NCI-H2227 (cell line): ENCODE data around the gene COL4A3.

Experiments
- DNase-seq: peaks from one replicate; lab custom pipeline; 2025; ENCODE audit not compliant: unreplicated experiment; lab: John Stamatoyannopoulos, UW

The COL4A3 gene

DNA sequence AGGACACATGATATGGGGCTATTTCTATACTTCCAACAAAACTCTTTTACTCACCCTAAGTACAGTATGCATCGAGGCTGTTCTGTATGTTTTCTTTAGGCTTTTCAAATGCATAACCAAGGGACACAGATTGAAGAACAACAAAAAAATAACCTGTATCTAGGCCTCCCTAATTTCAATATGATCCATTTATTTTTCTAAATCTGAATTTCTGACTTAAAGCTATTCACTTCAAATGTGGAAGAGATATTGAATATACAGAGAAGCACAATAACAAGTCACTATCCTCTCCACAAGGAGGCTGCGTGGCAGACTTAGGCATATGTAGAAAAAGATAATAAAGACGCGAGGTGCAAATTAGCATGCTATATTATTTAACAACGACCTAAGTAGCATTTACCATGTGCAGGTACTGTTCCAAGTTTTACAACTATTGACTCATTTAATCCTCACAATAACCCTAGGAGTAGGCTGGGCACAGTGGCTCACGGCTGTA is 121.4 kb downstream of the COL4A3 start:
- DNase-seq, result no peak

DNA sequence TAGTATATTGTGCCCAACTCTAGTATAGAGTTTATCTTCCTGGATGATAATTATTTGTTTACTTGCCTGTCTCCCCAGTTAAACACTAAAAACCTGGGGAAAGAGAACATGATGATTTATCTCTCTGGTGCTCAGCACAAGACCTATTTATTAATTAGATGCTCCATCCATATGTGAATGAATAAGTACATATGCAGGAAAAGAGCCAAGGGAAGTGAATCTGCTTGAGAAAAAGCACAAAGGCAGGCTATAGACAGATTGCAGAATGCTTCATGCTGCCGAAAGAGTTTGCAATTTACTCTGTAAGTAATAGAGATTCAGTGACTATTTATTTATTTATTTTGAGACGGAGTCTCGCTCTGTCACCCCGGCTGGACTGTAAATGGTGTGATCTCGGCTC is 123.3 kb downstream of the COL4A3 start:
- DNase-seq, result no peak

DNA sequence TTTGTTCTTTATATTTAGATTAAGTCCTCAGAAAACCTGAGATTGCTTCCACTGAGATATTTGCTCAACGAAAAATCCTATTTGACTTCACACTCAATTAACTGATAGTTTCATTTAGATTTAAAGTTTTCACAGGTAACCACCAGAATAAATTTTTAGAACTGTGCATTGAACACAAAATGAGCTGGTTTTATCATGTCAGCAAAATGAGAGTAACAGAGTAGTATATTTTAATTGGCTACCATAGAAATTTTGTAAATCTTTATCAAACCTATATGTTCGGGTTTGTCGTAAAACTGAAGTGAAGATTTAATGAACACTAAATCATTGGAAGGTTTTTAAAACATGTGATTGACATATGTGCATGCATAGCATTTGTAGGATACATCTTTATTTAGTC is 127.9 kb downstream of the COL4A3 start:
- no peak for DNase-seq

DNA sequence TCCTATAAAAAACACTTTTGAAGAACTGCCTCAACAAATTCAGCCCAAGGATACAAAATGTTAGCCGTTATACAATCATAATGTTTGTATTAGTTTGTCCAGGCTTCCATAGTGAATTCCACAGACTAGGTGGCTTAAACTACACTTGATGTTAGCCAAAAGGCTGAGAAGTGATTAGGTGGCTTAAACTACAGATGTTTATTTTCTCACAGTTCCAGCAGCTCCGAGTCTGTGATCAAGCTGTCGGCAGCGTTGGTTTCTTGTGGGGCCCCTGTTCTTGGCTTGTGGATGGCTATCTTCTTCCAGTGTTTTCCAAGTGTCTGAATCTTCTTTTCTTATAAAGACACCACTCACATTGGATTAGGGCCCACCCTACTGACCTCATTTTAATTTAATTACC is 129.1 kb downstream of the COL4A3 start:
- no peak for DNase-seq

DNA sequence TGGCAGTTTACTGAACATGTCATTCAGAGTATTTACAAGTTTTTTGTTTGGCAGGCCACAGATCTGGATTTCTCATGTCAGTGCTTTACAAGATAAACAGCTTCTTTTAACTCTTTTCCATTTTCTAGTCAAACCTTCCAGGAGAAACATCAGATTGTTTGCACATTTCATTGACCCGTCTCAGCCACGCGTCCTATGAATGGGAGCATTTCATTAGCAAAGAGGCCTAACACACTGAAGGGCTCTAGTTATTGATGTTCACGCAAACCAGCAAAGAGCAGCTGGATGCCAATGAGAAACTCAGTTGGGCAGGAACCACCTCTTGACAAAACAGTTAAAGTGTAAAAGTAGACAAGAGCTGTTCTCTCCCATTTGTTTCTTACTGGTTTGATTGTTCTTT is 131.4 kb downstream of the COL4A3 start:
- no peak for DNase-seq

DNA sequence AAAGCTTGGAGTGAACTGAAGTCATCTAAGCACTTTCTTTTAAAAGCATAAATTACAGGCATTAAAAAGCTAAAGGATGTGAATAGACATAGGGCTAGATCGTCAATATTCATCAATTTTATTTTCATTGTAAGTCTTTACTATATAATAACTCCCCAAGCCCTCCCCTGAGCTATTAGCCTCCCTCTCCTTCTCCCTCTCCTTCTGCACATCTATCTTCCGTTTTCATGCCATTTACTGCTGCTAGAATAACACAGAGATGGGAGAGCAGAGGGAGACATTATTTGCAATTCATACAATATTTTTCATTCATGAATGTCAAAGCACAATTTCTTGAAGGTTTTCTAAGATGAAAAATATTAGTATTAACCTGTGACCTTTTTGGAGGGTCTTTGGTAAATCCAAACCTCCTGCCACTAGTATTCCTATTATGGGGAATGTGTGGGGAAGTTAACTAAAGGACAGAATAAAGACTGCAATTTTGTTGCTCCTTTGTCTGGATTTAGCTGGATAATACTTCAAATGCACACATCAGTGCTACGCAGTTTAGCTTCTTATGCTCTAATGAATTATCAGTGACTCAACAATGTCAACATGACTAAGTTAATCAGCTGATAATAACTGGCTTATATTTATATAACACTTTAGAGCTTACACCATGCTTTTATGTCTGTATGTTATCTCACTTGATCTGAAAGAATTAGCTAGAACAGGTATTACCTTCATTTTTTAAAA is 132.4 kb downstream of the COL4A3 start:
- no peak for DNase-seq

DNA sequence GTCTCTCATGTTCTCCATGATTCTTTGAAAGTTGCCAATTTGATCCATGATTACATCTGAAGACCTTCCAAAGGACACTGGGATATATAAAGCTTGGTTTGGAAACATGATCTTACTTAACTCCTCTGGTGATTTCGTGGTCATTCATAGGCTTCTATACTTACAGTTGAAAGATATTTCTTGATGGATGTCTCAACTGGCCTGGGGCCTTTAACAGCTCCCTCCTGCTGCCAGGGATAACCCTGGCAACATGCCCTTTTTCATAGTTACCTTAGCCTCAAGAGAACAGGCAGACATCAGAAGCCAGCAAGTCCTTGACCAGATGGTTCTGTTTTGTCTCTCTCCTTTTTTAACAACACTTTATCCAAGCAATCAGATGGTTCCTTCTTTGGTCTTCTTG is 137.1 kb downstream of the COL4A3 start:
- DNase-seq, result no peak

DNA sequence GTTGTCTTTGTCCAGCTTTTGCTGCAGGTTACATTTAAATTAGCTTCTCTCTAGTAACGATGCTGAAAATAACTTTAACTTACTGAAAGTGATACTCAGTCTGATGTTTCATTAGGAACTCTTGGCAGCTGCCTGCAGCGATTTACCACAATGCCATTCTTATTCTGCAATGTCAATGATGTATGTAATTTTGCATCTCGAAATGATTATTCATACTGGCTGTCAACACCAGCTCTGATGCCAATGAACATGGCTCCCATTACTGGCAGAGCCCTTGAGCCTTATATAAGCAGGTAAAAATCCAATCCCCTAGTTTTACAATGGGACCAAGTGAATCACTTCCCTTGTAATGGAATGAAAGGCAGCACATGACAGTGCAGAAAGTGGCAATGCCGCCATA is 144.4 kb downstream of the COL4A3 start:
- DNase-seq, result no peak

DNA sequence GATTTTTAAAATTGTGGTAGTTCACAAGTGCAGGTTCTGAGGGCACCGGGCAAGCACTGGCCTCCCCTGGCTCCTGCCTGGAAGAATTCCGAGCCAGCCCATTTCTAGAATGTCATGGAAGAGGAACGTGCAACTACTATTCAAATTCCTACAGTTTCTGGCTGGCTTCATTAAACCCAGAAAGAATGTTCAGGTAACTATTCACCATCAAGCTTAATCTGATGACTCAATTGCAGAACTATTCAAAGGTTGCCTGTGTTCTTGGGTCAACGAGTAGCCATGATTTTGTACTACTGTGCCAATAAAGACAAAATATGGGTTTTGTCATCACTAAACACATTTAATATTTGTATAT is 146.3 kb downstream of the COL4A3 start:
- DNase-seq, result no peak

DNA sequence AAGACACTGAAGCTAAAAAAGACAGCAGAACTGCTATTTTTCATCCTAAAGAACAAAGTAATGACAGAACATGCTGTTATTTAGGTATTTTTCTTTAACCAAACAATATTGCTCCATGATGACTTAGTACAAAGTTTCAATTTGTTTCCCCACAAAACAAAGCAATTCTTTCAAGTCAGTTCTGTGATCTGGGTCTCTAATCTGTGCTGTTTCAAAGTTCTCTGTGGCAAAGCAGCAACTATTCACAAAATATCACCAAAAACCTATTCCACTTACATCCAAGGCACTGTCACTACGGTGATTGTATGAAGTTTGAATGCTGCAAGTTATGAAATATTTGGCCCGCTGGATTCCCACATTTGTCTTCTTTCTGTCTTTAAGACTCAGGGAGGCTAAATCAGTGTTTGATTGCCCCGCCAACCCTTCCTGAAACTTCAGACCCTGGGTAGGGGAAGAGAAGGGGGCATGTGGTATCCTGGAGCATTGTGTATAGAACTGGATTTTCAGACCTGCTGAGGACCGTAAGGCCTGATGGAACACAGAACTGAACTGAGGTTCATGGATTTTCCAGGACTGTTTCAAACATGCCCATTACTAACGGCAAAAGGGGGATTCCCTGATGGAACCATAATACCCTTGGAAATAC is 147.6 kb downstream of the COL4A3 start:
- no peak for DNase-seq

DNA sequence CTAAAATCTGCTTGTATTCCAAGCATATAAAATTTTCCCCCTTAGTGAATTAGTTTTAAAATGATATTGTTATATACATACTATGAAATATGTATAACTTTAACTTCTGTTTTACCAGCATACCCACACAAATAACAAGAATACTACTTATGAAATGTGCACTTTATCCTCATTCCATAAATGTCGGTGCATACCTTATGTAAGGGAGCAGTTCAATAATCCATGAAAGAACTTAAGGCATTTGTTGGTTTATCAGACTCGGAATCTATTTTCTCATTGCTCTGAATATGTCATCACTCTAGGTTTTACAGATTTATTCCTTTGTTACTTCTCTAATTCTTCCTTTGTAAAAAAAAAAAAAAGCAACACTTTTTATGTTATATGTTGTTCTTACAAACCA is 148.2 kb downstream of the COL4A3 start:
- DNase-seq, result no peak

DNA sequence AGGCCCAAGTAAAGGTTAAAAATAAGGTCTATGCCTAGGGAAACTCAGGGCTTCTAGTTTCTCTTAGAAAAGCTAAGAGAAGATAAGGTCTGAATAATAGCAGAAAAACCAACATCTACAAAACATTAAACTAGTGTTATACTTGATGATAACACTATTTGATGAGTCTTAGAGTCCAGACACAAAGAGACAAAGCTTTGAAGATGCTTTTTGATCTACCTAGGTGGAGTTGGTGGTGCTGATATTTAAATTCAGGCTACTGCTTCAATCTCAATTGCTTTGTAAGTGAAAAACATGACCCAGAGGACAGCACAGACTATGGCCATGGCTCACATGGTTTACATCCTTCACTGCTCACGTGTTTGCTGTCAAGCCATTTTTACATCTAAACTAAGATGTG is 148.9 kb downstream of the COL4A3 start:
- no peak for DNase-seq

DNA sequence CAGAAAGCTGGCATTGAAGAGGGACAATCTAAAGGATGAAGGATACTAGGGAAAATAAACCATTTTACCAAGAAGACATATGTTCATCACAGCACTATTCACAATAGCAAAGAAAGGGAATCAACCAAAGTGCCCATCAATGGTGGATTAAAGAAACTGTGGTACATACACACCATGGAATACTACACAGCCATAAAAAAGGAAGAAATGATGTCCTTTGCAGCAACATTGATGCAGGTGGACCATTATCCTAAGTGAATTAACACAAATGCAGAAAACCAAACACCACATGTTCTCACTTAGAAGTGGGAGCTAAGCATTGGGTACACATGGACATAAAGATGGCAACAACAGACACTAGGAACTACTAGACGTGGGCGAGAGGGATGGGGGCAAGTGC is 153.4 kb downstream of the COL4A3 start:
- no peak for DNase-seq

DNA sequence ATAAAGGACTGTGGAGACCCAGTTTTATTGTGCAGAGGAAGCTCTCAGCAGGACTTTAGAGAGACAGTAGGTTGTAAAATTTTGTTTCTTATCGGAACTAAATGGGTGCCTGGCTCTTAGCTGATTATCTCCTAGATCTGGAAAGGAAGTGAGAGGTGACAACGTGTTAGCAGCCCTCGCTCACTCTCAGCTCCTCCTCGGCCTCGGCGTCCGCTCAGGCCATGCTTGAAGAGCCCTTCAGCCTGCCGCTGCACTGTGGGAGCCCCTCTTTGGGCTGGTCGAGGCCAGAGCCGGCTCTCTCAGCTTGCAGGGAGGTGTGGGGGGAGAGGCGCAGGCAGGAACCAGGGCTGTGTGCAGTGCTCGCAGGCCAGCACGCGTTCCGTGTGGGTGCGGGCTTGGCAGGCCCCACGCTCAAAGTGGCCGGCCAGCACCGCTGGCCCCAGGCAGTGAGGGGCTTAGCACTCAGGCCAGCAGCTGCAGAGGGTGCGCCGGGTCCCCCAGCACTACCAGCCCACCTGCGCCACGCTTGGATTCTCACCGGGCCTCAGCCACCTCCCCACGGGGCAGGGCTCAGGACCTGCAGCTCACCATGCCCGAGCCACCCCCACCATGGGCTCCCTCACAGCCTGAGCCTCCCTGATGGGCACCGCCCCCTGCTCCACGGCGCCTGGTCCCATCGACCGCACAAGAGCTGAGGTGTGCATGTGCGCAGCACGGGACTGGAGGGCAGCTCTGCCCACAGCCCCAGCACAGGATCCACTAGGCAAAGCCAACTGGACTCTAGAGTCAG is 156.1 kb downstream of the COL4A3 start:
- DNase-seq, result no peak

DNA sequence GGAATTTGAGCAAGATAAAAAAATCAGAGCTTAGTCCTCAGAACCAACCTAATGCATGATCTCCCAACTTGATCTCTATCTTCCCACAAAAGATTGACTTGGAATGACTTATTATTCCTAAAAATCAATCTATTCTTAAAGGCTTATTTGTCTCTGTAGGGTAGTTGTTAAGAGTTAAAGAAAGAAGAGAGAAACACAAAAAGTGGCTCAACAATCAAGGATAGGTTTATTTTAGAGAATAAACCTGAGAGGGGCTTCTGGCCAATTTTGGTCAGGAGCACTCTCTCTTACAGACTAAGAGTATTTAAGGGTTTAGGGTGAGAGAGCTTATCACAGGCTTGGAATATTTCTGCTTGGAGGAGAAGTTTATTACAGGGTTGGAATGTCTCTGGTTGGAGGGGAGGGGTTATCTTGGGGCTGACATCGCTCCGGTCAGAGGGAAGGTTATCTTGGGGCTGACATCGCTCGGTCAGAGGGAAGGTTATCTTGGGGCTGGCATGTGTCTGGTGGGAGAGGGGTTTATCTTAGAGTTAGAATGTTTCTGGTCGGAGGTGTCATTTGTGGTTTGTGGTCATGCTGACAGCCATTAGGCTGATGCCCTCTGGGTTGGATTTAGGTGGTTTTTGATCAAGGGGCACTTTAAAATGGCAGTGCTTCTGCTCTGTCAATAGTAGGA is 158.2 kb downstream of the COL4A3 start:
- DNase-seq, result no peak

DNA sequence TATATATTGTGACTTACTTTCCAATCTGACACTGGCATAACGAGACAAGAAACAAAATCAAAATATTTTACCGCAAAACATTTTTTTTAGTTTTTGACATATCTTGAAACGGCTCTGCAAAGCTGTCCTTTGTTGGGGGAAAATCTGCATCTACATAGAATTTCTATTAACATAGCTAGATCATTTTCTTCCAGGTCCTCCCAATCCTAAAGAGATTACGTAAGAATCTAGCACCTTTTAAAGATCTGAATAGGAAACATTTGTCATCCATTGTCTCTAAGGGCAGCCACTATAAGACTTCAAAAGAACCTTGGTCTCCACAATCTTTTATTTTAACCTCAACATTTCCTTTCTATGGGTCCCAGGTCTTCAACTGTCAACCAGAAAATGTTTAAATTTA is 159.4 kb downstream of the COL4A3 start:
- no peak for DNase-seq

DNA sequence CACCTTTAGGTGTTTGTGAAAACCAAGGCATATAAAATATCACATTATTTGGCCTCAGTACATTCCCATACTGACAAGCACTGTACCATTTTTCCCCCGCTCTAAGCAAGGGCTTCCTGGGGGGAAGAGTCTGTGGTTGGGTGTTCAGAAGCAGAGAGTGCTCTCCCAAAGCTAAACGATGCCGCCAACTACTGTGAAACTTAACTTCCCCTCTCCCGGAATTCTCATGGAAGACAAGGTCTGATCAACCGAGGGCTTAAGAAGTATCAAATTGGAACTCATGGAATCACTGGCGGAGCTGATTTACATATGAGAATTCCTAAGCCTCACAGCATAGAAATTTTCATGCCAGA is 160.2 kb downstream of the COL4A3 start:
- peak; percentile 67 for DNase-seq

DNA sequence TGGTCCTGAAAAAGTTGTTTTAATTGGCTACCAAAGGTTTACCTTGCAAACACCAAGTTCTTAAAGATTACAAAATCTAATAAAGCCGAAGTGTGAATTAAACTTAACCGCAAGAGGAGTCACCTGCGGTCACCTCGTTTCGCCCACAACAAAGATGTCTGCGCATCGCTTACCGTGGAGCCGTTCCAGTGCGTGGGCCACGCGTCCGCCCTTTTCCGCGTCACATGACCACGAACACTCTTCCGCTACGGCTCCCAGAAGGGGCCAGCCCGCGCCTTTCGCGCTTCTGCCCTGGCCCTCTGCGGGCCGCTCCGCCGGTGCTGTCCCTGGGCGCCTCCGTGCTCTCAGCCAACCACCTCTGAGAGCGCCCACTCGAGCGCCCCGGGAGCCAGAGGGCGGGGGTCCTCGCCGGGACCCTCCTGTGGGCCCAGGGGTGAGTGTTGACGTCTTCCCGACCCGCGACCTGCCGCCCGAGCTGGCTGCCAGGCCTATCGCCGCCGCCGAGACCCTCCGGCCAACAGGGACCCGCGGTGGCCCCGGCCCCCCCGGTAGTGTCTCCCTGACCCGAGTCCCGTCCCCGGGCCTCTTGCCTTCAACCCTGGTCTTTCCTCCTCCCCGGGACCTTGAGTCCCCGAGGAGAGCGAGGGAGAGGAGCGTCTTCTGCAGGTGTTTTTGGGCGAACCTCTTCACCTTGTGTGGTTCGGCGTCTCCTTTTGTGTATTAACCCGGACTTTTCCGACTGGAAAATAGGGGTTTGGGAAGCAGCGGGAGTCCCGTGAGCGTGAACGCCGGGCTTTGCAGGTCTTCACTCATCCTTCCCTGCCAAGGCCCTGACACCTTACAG is 160.8 kb downstream of the COL4A3 start, which contains the start of gene MFF:
TSS of gene MFF (plus strand) at position 257 of the 844 bp plus-strand sequence. CDS start 5,415 bp downstream, outside the sequence.
- DNase-seq, result peak; percentile 96

DNA sequence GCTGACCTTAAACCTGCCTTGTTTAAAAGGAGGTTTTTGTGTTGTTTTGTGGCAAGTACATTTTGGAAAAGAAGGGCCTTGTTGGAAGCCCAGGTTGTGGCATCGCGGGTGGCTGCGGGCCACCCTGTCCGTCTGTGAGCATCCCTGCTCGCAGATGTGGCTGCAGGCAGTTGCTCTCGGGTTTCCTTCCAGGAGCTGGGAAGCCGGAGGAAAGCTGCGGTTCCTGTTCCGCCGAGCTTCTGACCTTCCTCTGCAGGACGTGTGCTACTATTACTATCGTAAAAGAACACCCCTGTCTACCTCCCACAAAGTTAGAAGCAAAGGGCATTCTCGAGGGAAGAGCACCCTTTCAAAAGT is 161.4 kb downstream of the COL4A3 start:
- DNase-seq, result peak; percentile 28

DNA sequence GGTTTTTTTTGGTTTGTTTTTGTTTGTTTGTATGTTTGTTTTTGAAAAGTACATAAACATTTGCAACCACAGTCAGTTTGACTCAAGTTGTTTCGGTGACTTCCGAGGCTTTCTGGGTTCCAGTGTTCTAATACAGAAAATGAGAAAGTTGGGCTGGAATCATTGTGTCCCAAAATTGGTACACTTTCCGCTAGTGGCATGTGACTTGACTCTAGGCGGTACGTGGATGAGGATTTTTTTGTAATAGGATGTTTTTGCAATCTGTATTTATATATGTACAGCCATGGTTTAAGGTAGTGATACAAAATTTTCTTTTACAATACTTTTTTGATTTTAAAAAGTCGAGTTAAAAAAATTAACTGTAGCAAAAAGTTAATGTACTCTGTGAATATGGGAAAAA is 162.4 kb downstream of the COL4A3 start:
- no peak for DNase-seq

DNA sequence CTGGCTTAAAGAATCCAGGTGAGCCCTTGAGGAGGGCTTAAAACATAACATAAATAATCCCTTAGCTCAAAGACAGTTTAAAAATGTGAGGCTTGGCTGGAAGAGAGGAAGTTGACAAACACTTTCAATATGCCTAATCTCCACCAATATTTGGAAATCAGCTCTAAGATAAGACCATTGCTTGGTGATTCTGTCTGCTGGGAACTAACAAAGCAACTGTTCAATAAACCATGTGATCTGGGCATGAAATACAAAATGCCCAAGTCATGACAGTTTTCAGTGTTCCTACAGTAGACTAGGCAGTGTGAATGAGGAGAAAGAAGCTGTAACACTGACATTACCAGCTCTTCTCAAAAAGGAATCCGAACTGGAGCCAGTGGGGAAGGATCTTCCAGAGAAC is 171.3 kb downstream of the COL4A3 start:
- DNase-seq, result no peak
